Activated CD4-positive, CD25-positive, alpha-beta regulatory T cell treated with anti-CD3 and anti-CD28 coated beads, Interleukin-2, amount 50 U/mL, for 24 hours (primary cell): ENCODE data around the gene SLC25A36.

Experiments
- ATAC-seq, 2 donors: fragments of 150-1000 bp; cut with Tn5 transposase; one replicate each; pipeline ENCODE4 v1.10.0; 2021; ENCODE audit warnings: mild to moderate bottlenecking in 1 of 2, moderate library complexity in 1 of 2

The SLC25A36 gene, protein sequence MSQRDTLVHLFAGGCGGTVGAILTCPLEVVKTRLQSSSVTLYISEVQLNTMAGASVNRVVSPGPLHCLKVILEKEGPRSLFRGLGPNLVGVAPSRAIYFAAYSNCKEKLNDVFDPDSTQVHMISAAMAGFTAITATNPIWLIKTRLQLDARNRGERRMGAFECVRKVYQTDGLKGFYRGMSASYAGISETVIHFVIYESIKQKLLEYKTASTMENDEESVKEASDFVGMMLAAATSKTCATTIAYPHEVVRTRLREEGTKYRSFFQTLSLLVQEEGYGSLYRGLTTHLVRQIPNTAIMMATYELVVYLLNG

DNA sequence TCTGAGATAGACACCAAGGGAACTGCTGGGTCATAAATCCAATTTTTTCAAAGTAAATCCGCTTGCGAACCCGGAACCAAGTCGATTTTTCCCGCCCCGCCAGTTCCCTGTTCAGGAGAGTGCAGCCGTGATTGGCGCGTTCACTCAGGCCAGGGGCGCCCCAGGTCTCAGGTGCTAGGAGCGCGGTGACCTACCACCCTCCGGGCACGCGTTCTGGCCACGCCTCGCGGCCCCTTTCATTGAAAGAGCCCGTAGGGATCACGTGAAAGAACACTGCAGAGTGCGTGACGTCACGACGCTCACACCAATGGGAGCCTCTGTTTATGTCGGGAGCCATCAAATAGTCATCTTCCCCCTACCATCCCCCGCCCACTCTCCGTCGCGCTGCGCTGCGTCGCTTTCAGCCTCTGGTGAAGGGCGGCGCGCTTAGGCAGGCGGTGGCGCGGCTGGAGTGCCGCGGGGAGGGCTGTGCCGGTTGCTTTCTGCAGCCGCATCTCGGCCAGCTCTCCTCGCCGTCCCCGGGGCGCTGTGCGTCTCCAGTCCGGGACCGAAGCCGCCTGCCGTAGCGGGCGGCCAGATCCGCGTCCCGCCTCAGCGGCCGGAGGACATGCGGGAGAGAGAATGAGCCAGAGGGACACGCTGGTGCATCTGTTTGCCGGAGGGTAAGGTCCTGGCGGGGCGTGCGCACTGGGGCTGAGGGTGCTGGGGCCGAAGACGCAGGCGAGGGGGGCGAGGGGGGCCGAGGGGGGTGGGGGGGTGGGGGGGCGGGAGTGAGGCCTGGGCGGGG, at the start of gene SLC25A36:
SLC25A36 (plus strand) TSS at position 403 of the 787 bp plus-strand sequence; CDS start at position 622, 219 bp downstream.
- ATAC-seq = peak; percentile 98 to 99

DNA sequence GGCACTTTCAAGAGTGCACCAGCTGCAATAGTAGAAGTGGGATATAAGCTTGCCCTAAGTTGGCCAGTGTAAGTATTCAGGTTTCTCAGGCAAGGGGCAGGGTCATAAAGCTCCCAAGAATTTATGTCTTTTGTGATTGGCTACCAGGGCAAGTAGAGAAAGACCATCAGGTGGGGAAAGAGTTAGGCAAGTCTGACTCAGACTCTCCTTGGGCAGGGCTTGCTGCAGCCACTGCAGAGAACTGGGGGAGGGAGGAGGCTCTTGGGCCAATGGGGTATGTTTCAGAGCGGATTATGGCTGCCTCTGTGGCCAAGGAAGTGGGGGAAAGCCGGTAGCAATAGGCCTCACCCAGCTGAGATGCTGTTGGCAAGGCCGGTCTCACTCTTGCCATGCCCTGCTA, 44.6 kb upstream of the SLC25A36 start:
- no peak for ATAC-seq

DNA sequence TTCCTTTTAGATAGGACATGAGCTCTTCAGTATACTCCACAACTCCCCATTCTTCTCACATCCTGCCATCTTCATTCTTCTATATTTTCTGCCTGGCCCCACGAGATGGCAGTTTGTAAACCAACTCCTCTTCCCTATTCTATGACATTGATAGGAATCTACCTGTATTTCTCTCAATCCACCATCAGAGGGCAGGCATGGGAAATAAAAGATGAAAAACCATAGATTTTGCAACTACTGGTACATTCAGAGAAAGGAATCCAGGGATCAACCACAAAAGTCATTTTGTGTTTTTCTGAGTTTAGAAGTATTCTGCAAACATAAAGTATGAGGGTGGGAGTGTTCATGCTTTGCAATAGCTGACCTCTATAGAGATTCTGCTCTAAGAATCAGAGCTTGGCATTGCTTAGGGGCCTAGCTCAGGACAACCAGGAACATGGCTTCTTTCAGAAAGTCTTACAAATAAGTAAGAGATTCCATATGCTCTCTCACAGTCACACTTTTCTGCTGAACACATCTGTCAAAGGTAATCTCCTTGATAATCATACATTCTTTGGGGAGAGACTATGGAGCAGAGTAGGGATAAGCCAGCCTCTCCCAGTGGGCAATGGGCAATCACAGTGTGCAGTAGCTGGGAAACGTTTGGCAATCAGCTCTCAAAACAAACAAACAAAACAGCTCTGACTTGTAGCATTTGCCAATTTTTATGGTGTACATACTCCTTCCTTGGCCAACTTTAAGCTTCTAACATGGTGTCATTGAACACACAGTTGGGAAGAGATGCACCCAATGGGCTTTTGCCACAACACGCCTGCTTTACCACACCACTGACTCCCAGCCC, 43.1 kb upstream of the SLC25A36 start:
- no peak for ATAC-seq

DNA sequence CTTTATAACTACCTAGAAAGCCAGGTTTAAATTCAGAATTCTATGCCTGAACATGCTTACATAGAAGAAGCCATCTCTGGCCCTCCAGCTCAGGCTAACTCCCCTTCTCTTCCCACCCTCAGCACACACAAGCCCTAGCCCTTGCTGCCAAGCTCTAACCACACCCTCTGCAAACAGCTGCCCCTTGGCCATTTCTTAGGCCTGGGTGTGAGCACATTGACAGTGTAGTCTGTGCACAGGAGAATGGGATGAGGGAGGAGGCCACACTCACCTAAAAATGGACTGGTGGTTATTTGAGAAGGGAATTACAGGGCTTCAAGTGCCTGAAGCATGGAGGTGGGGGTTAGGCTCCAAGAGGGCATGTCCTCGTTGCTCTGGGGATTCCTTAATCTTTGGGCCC, 42.3 kb upstream of the SLC25A36 start:
- ATAC-seq = no peak

DNA sequence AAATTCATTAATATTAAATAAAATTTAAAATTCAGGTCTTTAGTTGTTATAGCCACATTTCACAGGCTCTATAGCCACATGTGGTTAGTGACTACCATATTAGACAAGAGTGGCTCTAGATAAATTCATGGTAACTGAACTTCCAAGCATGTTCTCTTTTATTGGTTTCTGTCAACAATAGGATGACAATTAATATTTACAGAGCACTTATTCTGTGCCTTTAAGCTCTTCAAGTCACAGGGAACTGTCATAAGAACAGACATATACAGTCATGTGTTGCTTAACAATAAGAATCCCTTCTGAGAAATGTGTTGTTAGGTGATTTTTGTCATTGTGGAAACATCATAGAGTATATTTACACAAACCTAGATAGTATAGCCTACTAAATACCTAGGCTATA, 38.8 kb upstream of the SLC25A36 start:
- no peak for ATAC-seq

DNA sequence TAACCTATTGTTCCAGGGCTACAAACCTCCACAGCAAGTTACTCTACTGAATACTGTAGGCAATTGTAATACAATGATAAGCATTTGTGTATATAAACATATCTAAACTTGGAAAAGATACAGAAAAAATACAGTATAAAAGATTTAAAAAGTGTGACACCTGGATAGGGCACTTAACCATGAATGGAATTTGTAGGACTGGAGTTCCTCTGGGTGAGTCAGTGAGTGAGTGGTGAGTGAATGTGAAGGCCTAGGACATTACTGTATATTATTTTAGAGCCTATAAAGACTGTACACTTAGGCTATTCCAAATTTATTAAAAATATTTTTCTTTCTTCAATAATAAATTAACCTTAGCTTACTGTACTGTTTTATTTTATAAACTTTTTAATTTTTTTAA, 38.4 kb upstream of the SLC25A36 start:
- no peak for ATAC-seq

DNA sequence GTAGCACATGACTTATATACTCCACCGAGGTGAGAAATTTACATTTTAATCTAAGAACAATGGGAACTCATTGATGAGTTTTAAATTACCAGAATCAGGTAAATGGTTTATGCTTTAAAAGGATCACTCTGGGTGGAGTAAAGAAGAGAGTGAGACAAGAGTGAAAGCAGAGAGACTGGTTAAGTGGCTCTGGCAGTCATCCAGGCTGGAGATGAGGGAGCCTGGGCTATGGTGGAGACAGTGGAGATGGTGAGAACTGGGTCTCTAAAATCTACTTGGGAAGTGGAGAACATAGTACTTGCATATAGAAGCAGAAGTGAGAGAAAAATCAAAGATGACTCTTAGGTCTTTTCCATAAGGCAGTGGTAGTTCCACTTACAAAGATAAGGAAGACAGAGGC, 37.1 kb upstream of the SLC25A36 start:
- no peak for ATAC-seq

DNA sequence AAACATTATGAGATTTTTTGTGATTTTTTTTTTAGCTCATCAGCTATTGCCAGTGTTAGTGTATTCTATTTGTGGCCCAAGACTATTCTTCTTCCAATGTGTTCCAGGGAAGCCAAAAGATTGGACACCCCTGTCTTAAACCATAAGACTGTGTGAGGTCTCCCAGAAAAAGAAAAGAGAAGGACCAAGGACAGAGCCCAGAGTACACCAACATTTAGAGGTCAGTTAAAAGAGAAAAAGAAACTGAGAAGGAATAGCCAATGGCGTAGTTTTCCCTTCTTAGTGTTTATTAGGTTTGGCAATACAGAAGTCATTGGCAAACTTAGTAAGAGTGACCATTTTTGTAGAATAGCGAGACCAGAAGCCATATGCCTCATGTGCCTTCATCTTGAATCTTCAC, 36.1 kb upstream of the SLC25A36 start:
- ATAC-seq = no peak

DNA sequence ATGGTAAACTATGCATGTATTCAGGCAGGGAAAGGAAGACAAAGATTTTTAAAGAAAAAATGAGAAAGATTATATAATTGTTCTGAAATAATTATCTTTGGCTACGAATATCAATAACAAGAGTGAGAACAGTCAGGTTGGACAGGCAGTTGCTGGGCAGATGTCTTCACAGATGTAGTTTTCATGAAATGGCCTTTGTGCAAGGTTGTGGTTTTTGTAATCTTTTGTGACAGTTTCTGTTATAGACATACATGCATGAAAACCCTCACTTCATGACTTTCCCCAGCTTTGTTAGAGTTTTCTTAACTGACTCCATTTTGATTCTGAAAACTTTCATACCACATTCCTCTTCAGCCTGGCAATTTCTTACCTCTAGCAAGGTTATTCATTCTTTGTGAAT, 34.9 kb upstream of the SLC25A36 start:
- ATAC-seq = no peak

DNA sequence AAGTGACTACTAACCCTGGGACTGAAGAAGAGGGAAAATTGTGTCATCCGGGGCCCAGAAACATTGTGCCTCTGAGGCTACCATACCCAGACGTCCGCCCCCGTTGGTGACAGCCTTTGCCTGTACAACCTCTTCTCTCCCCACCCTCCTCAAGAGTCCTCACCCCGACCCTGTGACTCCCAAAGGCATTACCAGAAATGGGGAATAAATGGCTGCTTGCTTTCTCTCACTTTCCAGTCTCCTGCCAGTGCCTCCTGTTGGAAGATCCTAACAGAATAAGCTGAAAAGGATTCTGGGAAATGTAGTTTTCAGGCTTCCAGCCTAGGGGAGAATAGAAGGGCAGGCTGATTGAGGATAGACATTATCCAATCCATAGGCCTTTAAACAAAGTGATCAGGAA, 30.8 kb upstream of the SLC25A36 start:
- no peak for ATAC-seq

DNA sequence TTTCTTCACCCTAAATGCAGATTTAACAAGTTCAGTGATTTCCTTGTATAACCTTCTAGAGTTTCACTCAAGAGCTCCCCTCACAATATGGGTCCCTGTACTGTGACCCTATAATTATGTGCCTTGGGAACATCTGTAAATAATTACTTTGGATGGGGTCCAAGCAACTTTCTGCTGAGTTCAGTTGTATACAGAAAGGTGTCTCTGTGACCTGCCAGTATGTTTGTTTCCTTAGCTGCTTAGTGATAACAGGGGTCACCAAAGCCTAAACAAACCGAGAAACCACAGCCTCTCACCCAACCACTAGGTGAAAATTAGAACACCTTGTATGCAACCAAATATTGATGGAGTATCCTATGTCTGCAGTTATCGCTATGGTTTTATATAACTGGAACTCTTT, 29.8 kb upstream of the SLC25A36 start:
- ATAC-seq = no peak

DNA sequence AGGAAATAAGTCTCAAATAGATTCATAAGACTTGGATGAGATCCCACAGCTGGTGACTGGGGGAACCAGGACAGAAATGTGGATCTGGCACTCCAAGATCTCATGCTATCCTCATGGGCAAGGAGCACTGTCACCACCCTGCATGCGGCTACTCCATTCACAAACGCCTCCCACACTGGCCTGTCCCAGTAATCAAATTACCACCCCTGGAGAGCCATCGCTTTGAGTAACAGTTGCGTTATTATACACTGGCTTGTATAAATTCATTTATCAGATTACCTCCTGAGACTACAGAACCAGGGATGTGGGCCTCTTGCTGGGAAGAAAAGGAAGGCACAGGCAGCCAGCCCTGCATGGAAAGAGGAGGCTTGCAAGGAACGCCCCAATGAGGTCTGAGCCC, 27.9 kb upstream of the SLC25A36 start:
- no peak for ATAC-seq

DNA sequence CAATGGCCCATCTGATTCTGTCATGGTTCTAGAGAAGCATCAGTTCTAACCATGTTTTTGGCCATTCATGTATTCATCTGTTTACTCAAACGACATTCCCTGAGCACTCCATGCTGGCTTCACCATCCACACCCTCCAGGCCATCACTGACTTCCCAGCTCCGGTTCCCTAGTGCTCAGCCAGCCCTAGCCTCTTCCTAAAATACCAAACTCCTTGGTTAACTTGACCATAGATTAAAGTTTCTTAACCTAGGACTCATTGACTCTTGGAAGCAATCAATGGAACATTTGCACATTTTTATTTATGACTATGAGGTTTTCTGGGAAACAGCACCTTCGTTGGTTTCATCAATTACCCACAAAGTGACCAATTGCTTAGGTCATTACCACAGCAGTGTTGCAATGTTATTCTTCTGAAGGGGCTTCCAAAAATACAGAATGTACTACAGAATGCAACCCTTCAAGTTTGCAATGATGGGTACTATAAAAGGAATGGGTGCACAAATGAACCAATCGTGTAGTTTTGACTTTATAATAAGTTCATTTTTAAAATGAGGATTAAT, 27.2 kb upstream of the SLC25A36 start:
- ATAC-seq = no peak

DNA sequence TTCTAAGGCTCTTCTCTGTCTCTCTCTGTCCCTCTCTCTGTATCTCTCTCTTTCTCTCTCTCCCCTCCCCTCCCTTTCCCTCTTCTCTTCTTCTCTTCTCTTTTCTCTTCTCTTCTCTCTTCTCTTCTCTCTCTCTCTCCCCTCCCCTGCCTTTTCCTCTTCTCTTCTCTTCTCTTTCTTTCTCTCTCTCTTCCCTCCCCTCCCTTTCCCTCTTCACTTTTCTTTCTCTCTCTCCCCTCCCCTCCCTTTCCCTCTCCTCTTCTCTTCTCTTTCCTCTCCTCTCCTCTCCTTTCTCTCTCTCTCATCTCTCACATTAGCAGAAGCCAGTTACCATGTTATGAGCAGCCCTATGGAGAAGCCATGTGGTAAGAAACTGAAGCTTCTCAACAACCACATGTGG, 25.0 kb upstream of the SLC25A36 start:
- no peak for ATAC-seq

DNA sequence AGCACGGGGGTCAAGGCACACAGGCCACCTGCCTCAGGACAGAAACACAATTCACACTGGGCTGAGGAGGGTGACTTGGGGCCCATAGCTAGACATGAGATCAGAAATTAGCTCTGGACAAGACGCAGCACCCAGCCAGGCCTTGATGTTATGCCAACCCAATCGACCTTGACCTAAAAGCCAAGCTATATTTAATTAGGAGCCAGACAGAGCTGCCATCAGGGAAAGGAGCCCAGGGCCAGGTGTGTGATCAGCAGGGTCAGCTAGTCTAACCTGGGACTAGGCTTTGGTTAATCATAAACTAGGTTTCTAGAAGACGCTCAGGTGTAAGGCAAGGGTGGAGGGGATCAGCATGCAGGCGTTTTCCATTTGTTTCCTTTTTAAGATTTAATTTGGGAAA, 23.9 kb upstream of the SLC25A36 start:
- no peak for ATAC-seq

DNA sequence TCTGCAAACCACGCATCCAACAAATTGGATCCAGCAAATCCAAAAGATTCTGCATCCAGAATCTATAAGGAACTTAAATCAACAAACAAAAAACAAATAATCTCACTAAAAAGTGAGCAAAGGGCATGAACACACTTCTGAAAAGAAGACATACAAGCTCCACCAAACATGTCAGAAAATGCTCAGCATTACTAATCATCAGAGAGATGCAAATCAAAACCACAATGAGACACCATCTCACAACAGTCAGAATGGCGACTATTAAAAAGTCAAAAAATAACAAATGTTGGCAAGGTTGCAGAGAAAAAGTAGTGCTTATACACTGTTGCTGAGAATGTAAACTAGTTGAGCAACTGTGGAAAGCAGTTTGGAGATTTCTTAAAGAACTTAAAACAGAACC, 21.6 kb upstream of the SLC25A36 start:
- ATAC-seq = no peak

DNA sequence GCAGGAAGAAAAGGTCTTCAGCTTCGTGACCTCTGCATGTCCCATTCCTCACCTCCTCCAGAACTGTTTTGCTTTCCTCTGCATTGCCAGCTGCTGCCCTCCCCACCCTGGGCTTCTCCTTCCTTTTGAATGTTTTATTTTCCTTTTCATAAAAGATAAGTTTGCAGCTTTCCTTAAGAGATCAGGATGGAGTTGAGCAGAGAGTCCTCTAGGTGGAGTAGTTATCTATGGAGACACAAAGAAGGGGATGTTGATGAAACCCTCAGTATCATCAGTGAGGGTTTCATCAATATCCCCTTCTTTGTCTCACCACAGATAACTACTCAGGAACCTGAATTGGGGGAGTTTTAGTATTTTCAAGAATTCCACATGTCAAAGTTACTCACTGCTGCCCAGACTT, 19.0 kb upstream of the SLC25A36 start:
- peak in 1 of 2 donors; percentile 43 for ATAC-seq

DNA sequence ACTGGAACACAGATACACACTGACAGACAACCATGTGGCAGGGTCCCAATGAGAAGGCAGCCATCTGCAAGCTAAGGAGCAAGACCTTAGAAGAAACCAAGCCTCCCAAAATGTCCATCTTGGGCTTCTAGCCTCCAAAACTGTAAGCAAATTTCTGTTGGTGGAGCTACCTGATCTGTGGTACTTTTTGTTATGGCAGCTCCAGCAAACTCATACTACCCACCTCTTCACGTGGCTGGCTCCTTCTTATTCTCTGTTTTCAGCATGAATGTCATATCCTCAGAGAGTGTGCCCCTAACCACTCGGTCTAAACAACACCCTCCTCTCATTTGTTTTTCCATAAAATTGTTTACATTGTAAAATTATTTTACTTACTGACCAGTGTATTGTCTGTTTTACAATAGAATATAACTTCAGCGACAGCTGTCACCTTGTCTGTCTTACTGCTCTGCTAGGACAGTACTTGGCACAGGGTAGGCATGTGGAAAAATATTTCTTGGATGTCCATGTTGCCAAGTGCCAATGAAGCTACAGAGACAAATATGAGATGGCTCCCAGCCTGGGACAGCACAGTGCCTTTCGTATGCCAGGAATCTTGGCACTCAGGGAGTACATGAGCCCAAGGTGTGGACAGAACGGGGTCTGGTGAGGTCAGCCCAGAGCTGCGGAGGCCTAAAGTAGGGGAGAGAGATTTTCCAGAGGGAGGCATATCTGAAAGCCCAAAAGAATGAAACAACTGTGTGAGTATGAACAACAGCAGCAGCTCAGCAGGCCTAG, 17.4 kb upstream of the SLC25A36 start:
- no peak for ATAC-seq

DNA sequence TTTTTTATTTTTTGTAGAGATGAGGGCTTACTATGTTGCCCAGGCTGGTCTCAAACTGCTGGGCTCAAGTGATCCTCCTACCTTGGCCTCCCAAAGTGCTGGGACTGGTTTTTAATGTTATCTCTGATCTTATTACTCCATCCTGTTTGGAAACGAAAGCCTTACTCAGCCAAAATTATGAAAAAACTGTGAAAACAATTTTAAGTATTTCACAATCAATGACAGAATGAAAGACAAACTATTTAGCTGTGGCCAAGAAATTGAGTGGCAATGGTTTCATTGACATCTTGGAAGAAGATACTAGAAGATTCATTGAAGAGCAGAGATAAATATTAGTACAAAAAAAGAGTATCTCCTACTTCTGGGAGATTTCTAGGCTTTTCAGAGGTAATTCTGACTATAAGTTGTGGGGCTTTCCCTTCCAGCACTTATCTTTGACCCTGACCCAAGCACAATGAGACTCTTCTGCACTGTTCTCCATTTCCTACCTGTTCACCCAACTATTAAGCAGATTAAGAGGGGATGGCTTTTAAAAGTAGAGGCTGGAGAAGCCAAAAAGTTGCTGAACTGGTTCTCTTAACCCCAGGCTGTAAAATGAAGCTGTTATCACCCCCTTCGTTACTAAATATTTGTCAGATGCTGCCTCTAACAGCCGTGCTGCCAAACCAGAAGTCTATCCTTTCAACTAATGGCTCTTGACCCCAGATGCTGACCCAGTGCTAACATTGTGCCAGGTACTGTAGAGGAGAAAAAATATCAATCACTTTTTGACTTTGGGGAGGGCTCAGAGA, 14.2 kb upstream of the SLC25A36 start:
- no peak for ATAC-seq

DNA sequence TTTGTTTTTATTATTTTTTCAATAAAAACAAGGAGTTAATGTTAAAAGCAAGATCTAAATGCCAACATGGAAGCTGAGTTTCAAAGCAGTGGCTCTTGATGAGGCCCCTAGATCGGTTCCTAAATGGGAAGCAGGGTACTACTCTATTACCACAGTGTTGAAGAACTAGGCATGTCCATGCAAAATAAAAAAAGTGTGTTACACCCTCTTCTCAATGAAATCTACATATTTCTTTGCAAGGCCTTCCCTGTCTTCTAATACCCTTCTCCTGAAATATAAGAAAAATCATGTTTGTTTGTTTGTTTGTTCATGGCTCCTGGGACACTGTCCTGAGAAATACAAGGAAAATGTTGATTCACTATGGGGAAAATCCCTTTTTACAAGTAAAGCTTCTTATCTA, 12.2 kb upstream of the SLC25A36 start:
- no peak for ATAC-seq

DNA sequence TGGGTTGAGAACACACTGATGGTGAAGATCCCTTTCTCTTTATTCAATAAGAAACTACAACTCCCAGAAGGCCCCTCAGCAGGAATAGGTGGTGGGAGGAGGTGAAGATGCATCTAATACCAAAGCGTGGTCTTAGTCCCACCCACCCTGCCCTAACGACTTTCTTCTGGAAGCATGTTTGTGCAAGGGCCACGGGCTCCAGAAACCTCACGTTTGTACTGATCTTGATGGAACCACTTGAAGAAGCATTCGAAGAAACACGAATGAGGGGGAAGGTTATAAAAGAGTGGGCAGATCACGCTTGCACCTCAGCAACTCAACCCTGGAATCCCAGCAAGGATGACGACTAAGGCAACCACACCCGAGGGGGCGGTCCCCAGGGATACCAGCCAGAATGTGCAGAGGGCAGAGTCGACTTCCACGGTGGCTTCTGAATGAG, 10.6 kb upstream of the SLC25A36 start:
- ATAC-seq = no peak
